Measurements from ENCODE around the gene ANK2.

DNA sequence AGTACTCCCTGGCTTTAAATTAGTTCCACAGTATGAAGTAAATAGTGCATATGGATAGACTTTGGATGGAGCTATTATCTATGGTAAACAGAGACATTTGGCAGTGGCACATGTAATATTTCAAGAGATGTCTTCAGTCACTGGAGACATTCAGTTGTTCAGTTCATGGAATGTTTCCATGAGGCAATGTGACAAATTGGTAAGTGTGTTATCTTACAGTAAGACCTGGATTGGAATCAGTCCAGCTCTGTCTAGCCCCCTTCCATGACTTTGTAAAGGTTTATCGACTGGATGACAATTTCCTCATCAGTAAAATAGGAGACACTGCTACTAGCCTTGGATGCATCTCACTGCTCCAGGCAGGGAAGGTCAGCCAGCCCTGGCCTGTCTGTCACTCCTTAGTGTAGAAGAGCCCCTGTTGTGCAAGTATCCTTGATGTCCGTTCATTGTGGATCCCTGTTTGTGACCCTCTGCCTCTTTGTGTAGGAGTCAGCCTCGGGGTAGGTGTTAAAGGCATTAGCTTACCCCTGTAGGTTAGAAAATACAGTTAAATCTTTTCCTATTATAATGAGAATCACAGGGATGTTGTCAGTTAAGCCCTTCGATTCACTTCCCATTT, 335.9 kb downstream of the ANK2 start:
- TF ChIP-seq, protein P1, sequence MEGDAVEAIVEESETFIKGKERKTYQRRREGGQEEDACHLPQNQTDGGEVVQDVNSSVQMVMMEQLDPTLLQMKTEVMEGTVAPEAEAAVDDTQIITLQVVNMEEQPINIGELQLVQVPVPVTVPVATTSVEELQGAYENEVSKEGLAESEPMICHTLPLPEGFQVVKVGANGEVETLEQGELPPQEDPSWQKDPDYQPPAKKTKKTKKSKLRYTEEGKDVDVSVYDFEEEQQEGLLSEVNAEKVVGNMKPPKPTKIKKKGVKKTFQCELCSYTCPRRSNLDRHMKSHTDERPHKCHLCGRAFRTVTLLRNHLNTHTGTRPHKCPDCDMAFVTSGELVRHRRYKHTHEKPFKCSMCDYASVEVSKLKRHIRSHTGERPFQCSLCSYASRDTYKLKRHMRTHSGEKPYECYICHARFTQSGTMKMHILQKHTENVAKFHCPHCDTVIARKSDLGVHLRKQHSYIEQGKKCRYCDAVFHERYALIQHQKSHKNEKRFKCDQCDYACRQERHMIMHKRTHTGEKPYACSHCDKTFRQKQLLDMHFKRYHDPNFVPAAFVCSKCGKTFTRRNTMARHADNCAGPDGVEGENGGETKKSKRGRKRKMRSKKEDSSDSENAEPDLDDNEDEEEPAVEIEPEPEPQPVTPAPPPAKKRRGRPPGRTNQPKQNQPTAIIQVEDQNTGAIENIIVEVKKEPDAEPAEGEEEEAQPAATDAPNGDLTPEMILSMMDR (IDR thresholded peaks at IDR 0.05; ENCODE audit: insufficient read depth, low read length, poor library complexity, severe bottlenecking): no peak
- TF ChIP-seq EZH2phosphoT487 (conservative IDR thresholded peaks at IDR 0.05; ENCODE audit: low read length): no peak

All from SU-DHL-6 (cell line).